K562 (cell line): ENCODE results near the gene ZNF181. TPM values are rescaled to one million over a fixed set of nuclear protein-coding genes. Genes with fewer than 3 reads are reported as not detected.

Experiments used
- ARNT ChIP-seq, 2 experiments: fragments of 450-650 bp; IDR thresholded peaks; 2 replicates each; pipeline ENCODE4 v1.6.1; 2016; ENCODE audit warnings: mild to moderate bottlenecking in 1 of 2
- ATF7 ChIP-seq: fragments of 450-650 bp; IDR thresholded peaks from 2 replicates; pipeline ENCODE4 v1.7.1; 2014; ENCODE audit warnings: mild to moderate bottlenecking, moderate library complexity
- HEY1 ChIP-seq: fragments of 250-450 bp; sonication (Bioruptor Pico); IDR thresholded peaks from 2 replicates; pipeline ENCODE4 v1.5.0; 2020; ENCODE audit warnings: mild to moderate bottlenecking, moderate library complexity, borderline replicate concordance
- HNRNPUL1 ChIP-seq: fragments of 200-400 bp; formaldehyde crosslinking; IDR thresholded peaks from 2 replicates; pipeline ENCODE4 v1.6.1; 2017; ENCODE audit warnings: low read length
- RBM22 ChIP-seq: fragments of 200-400 bp; formaldehyde crosslinking; IDR thresholded peaks from 2 replicates; pipeline ENCODE4 v1.6.1; 2018; ENCODE audit warnings: low read length, low read depth; ENCODE audit not compliant: poor library complexity, severe bottlenecking
- SMARCA4 ChIP-seq: fragments of 450-650 bp; IDR thresholded peaks from 2 replicates; pipeline ENCODE4 v1.6.1; 2016
- TAF1 ChIP-seq: IDR thresholded peaks from 2 replicates; pipeline ENCODE4 v1.6.1; 2011; ENCODE audit warnings: mild to moderate bottlenecking, low read length, moderate library complexity; ENCODE audit not compliant: insufficient read depth, control insufficient read depth, severe bottlenecking; ENCODE audit errors: extremely low read depth
- TAF7 ChIP-seq: fragments of 450-650 bp; IDR thresholded peaks from 2 replicates; pipeline ENCODE4 v1.6.1; 2016; ENCODE audit warnings: missing genetic modification characterization, missing compliant biosample characterization
- TOE1 ChIP-seq, 2 experiments: fragments of 450-650 bp in 1 of 2; sonication (generic) in 1 of 2; formaldehyde crosslinking in 1 of 2; IDR thresholded peaks; 2 replicates each; pipeline versions ENCODE4 v1.7.1 to v1.8.0; 2016 to 2022; ENCODE audit warnings: borderline replicate concordance in 2 of 2, mild to moderate bottlenecking in 2 of 2, antibody characterized with exemption in 1 of 2, inconsistent platforms in 1 of 2, low read depth in 1 of 2, missing genetic modification reagents in 1 of 2, moderate library complexity in 1 of 2
- ZNF561 ChIP-seq: fragments of 450-650 bp; formaldehyde crosslinking; conservative IDR thresholded peaks from 2 replicates; pipeline ENCODE4 v1.4.0; 2020; ENCODE audit warnings: mild to moderate bottlenecking, moderate library complexity
- ZNF76 ChIP-seq: fragments of 250-450 bp; sonication (Bioruptor Pico); IDR thresholded peaks from 2 replicates; pipeline ENCODE4 v1.4.0; 2020; ENCODE audit warnings: mild to moderate bottlenecking, moderate library complexity, borderline replicate concordance
- polyA plus RNA-seq, 8 experiments: library from polyadenylated mRNA; depleted of rRNA in 4 of 8; stranded (reverse) in 5 of 8; unstranded in 3 of 8; fragments of >200 nt; fragmentation: Nextera tagmentation in 2 of 8; fragmentation: Illumina TruSeq in 1 of 8; extraction: Ambion mirVana in 2 of 8; extraction: Trizol in 1 of 8; gene quantifications; 2 replicates each; pipeline versions ENCODE4 v1.2.1 to v1.2.3, GENCODE V29; 2011 to 2014; ENCODE audit warnings: inconsistent platforms in 1 of 8, missing spikeins in 1 of 8
- total RNA-seq, 7 experiments: library from RNA; depleted of rRNA in 6 of 7; stranded (reverse); fragments of >200 nt in 6 of 7; fragmentation: Illumina TruSeq in 2 of 7; extraction: Trizol in 2 of 7; gene quantifications; 2 replicates each; pipeline versions ENCODE4 v1.2.1 to v1.2.3, GENCODE V29; 2011 to 2021; ENCODE audit warnings: low replicate concordance in 1 of 7
- TF ChIP-seq, protein P1 (sequence below), 3 experiments: fragments of 200-800 bp in 1 of 3; fragments of 250-450 bp in 1 of 3; fragments of 450-650 bp in 1 of 3; sonication (Bioruptor Pico) in 1 of 3; sonication (Bioruptor generic) in 1 of 3; formaldehyde crosslinking in 1 of 3; IDR thresholded peaks; 2 replicates each; pipeline versions ENCODE4 v1.6.1 to v1.8.0; 2016 to 2022; ENCODE audit warnings: mild to moderate bottlenecking in 2 of 3, missing genetic modification characterization in 2 of 3, missing compliant biosample characterization in 1 of 3, moderate library complexity in 1 of 3
- TF ChIP-seq, protein P2 (sequence below), 2 experiments: fragments of 250-450 bp in 1 of 2; fragments of 450-650 bp in 1 of 2; sonication (Bioruptor Pico) in 1 of 2; IDR thresholded peaks; 2 replicates each; pipeline versions ENCODE4 v1.6.1 to v1.8.0; 2016 to 2021; ENCODE audit warnings: mild to moderate bottlenecking in 2 of 2, moderate library complexity in 2 of 2, missing compliant biosample characterization in 1 of 2, missing genetic modification characterization in 1 of 2
- TF ChIP-seq, protein P3 (sequence below): sonication (generic); formaldehyde crosslinking; IDR thresholded peaks from 2 replicates; pipeline ENCODE4 v1.8.1; 2023; ENCODE audit warnings: mild to moderate bottlenecking, missing genetic modification reagents, moderate library complexity
- TF ChIP-seq, protein P4 (sequence below): fragments of 250-450 bp; sonication (Bioruptor Pico); IDR thresholded peaks from 2 replicates; pipeline ENCODE4 v1.9.0; 2021; ENCODE audit warnings: mild to moderate bottlenecking, inconsistent platforms

The ZNF181 gene
- total and polyA plus RNA-seq, 9 of the 15 experiments (the other 6 are each of a cell fraction or from before 2014, with no cell fraction given): 4.3 to 20.3 (median 12.1) TPM

DNA sequence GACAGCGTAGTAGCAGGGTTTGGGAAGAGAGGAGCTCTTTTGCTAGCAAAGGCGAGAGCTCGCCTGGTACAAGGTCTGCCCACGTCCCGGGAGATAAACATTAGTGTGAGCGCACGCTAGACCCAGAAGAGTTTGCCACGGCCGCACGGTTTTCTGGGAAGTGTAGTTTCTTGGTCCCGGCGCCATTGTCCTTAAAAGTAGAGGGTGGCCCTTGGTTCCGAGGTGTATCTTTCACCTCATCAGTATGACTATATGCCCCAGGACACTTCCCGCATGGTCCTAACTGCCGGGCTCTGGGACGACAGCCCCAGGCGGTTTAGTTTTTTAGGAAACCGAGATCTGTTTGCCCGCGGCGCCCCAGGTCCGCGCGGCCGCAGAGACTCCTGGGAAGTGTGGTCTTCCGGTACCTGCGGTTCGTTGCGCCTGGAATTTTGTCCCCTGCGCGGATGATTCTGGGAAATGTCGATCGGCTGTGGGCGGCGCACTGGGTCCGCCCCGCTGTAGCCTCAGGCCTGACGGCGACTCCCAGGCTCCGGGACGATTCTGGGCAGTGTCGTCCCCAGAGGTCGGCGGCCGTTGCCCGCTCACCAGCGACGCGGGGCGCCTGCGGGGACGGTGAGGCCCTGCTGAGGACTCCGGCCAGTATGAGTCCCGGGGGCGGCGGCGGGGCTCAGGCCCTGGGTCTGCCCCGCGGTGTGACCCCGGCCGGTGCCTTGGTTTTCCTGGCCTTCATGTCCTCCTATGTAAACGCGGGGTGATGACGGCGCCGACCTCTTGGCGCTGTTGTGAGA lies at the start of gene ZNF181 (continued):
- TF ChIP-seq, protein P1, sequence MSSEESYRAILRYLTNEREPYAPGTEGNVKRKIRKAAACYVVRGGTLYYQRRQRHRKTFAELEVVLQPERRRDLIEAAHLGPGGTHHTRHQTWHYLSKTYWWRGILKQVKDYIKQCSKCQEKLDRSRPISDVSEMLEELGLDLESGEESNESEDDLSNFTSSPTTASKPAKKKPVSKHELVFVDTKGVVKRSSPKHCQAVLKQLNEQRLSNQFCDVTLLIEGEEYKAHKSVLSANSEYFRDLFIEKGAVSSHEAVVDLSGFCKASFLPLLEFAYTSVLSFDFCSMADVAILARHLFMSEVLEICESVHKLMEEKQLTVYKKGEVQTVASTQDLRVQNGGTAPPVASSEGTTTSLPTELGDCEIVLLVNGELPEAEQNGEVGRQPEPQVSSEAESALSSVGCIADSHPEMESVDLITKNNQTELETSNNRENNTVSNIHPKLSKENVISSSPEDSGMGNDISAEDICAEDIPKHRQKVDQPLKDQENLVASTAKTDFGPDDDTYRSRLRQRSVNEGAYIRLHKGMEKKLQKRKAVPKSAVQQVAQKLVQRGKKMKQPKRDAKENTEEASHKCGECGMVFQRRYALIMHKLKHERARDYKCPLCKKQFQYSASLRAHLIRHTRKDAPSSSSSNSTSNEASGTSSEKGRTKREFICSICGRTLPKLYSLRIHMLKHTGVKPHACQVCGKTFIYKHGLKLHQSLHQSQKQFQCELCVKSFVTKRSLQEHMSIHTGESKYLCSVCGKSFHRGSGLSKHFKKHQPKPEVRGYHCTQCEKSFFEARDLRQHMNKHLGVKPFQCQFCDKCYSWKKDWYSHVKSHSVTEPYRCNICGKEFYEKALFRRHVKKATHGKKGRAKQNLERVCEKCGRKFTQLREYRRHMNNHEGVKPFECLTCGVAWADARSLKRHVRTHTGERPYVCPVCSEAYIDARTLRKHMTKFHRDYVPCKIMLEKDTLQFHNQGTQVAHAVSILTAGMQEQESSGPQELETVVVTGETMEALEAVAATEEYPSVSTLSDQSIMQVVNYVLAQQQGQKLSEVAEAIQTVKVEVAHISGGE (CRISPR knock-in tag; IDR thresholded peaks at IDR 0.05): peak; percentile 87 to 98 (median 95); a peak in 5 of 6 replicates
- TF ChIP-seq, protein P2, sequence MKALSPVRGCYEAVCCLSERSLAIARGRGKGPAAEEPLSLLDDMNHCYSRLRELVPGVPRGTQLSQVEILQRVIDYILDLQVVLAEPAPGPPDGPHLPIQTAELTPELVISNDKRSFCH (CRISPR knock-in tag; IDR thresholded peaks at IDR 0.05): no peak
- TF ChIP-seq, protein P2 (tag; IDR thresholded peaks at IDR 0.05): peak; percentile 70; the same call in 1 of the 2 replicates
- TF ChIP-seq TAF7 (tag) (0 out of 2 replicates have a peak, but pooled peaks have one; percentile 40), ATF7 (peak; percentile 91), ARNT (IDR thresholded peaks at IDR 0.05) (peak in 1 of 2 experiments; percentile 82; a peak in 1 of 4 replicates), TOE1 (IDR thresholded peaks at IDR 0.05; ENCODE audit: borderline replicate concordance) (peak; percentile 73; the same call in 1 of the 2 replicates), TOE1 (CRISPR knock-in tag; IDR thresholded peaks at IDR 0.05; ENCODE audit: borderline replicate concordance, low read depth) (no peak), ZNF561 (no peak), HNRNPUL1 (no peak), TAF1 (peak; percentile 73), SMARCA4 (no peak), RBM22 (peak; percentile 42), ZNF76 (CRISPR knock-in tag) (0 out of 2 replicates have a peak, but pooled peaks have one; percentile 37), HEY1 (no peak)
- TF ChIP-seq, protein P3, sequence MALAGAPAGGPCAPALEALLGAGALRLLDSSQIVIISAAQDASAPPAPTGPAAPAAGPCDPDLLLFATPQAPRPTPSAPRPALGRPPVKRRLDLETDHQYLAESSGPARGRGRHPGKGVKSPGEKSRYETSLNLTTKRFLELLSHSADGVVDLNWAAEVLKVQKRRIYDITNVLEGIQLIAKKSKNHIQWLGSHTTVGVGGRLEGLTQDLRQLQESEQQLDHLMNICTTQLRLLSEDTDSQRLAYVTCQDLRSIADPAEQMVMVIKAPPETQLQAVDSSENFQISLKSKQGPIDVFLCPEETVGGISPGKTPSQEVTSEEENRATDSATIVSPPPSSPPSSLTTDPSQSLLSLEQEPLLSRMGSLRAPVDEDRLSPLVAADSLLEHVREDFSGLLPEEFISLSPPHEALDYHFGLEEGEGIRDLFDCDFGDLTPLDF: 0 out of 2 replicates have a peak, but pooled peaks have one; percentile 37
- TF ChIP-seq, protein P4, sequence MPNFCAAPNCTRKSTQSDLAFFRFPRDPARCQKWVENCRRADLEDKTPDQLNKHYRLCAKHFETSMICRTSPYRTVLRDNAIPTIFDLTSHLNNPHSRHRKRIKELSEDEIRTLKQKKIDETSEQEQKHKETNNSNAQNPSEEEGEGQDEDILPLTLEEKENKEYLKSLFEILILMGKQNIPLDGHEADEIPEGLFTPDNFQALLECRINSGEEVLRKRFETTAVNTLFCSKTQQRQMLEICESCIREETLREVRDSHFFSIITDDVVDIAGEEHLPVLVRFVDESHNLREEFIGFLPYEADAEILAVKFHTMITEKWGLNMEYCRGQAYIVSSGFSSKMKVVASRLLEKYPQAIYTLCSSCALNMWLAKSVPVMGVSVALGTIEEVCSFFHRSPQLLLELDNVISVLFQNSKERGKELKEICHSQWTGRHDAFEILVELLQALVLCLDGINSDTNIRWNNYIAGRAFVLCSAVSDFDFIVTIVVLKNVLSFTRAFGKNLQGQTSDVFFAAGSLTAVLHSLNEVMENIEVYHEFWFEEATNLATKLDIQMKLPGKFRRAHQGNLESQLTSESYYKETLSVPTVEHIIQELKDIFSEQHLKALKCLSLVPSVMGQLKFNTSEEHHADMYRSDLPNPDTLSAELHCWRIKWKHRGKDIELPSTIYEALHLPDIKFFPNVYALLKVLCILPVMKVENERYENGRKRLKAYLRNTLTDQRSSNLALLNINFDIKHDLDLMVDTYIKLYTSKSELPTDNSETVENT (CRISPR knock-in tag): 0 out of 2 replicates have a peak, but pooled peaks have one; percentile 57
